ENCODE measurements around the gene MLLT11. TPM values are rescaled to one million over a fixed set of nuclear protein-coding genes. Genes with fewer than 3 reads are reported as not detected.
"Not testable (repeated sequence)": the region's sequence is repeated elsewhere in the genome, so short reads cannot be mapped to it uniquely, and the experiment has no call there.

The MLLT11 gene
- total RNA-seq, 2 donors from 2014 or later: 4.5 to 8.5 TPM

DNA sequence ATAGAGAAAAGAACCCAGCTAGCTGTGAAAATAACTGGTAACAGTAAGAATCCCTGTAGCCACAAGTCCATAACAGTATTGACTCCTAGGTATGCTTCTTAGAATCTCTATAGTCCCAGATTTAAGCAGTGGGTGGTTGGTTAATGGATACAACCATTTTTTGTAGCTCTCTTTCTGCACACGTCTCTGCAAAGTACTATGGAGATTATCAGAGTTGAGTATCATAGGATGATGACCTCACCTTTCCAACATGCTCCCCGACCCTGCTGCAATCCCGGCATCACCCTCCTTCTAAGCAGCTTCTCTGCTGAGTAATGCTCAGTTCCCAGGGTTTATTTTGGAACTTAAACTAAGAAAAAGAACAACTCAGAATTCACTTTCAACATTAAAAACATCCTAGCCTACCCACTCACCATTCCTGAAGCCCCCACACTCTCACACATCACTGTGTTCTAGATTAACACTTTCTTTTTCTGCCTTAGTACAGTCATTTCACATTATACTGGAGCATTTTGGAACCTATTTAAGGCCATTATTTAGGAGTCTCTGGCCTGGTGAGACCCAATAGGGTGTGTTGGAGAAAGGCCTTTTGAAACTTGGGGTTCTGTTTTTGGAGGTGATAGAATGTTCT lies 2.7 kb downstream of the MLLT11 start:
- DNase-seq (ENCODE audit: low spot score) (no peak), ATAC-seq (no peak)
- H3K9me3 Mint-ChIP-seq: no peaks in the 10 kb centered on the region
- no peaks in the 10 kb centered on the region for H3K27me3 Mint-ChIP-seq
- peaks cover 13% of the 10 kb centered on the region for H3K36me3 Mint-ChIP-seq
- H3K4me3 Mint-ChIP-seq: no peak overlapping the region
- H3K27ac Mint-ChIP-seq: no peak overlapping the region
- peaks cover 24 to 35% of the 10 kb centered on the region in 2 donors for H3K4me1 Mint-ChIP-seq (ENCODE audit: low read depth in 2 of 2)

DNA sequence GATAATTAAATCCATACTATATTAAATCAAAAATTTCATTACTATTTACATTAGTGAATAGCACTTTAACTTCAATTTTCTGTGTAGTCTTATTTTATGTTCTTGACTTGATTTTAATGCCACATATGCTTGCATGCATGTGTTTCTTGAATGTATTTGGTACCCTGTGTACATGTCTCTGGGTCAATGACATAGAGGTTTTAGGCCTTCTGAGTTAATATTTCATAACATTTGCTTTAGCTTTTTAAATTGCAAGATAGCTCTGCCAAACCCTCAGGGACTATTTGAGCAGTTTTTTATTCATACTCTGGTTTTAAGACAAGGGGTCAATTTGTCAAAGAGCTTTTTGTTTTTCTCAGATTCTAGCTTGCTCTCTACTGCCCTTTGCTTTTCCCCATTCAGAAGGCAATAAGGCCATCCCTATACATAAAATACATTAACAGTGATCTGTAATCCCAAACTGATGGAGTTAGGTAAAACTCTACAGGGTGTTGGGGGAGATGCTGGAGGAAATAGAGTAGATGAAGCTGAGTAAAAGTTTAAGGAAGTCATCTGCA lies 5.0 kb downstream of the MLLT11 start:
- H3K27ac Mint-ChIP-seq: peak overlapping the region in 1 of 2 donors; percentile 49
- no peaks in the 10 kb centered on the region for H3K9me3 Mint-ChIP-seq
- H3K36me3 Mint-ChIP-seq: no peaks in the 10 kb centered on the region
- peaks cover 19 to 31% of the 10 kb centered on the region in 2 donors for H3K4me1 Mint-ChIP-seq (ENCODE audit: low read depth in 2 of 2)
- H3K27me3 Mint-ChIP-seq: no peaks in the 10 kb centered on the region
- DNase-seq (ENCODE audit: low spot score) (no peak), ATAC-seq (no peak)
- no peak overlapping the region for H3K4me3 Mint-ChIP-seq

DNA sequence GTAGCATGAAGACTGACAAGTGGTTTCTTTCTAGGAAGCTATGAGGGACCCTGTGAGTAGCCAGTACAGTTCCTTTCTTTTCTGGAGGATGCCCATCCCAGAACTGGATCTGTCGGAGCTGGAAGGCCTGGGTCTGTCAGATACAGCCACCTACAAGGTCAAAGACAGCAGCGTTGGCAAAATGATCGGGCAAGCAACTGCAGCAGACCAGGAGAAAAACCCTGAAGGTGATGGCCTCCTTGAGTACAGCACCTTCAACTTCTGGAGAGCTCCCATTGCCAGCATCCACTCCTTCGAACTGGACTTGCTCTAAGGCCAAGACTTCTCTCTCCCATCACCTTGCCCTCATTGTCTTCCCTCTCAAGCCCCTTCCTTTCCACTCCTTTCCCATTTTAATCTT lies 7.0 kb downstream of the MLLT11 start:
- Mint-ChIP-seq H3K4me3 (no peak overlapping the region), H3K36me3 (no peaks in the 10 kb centered on the region), H3K27me3 (no peaks in the 10 kb centered on the region), H3K27ac (no peak overlapping the region), H3K9me3 (no peaks in the 10 kb centered on the region), H3K4me1 (ENCODE audit: low read depth in 2 of 2) (peaks cover 18 to 19% of the 10 kb centered on the region in 2 donors)
- ATAC-seq (no peak), DNase-seq (ENCODE audit: low spot score) (no peak)

DNA sequence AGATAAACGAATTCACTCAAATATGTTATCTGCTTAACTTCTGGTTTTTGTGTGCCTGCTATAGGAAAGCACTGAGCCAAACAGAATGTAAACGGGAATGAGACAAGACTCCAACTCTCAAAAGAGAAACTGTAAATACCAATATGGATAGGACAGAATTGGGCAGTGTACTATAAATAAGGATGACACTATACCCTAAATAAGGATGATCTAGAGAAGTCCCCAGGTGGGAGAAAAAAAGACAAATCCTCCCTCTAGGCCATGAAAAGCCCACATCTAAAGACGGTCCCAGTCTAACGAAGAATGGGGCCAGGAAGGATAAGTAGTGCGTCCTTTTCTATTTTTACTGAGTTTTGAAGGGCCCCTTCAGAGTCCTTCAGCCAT lies 8.9 kb downstream of the MLLT11 start:
- Mint-ChIP-seq H3K27ac (peak overlapping the region; percentile 99), H3K36me3 (no peaks in the 10 kb centered on the region), H3K4me1 (ENCODE audit: low read depth in 2 of 2) (peaks cover 14 to 19% of the 10 kb centered on the region in 2 donors), H3K4me3 (peak overlapping the region; percentile 98), H3K27me3 (no peaks in the 10 kb centered on the region), H3K9me3 (no peaks in the 10 kb centered on the region)
- no peak for DNase-seq (ENCODE audit: low spot score)
- ATAC-seq: no peak

DNA sequence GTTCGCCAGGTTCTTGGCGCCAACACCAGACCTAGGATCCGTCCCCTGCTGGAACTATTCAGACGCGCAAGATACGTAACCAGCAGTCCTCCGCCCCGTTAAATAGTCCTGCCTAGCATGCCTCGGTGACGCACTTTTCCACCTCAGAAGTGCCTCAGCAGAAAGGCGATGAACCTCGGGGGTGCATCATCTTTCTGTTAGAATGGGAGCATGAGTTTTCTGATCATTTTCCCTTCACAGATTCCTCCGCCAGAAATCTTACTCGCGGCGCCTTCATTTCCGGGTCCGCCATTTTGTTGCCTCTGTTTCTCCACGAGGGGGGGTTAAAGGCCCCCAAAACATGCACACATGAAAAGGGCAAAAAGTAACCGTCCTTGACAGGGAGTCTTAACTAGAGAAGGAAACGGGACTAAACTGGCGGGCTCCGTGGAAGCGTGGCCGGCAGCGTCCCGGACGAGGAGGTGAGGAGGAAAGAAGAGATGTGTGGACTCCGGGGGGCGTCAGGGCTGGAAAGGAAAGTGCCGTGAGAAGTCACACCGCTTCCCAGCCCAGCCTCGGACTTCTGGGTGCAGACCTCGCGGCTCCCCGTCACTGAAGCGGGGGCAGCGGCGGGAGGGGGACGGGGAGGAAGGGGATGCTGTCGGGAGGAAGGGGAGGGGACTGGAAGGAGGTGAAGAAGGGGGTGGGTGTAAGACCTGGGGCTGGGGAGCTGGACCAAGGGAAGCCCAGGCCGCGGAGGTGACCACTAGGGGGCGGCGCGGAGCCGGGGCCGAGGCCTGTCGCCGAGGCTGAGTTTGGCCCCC lies 10.5 kb downstream of the MLLT11 start, which contains the start of gene GABPB2:
TSS of gene GABPB2 (plus strand) at position 288 of the 803 bp plus-strand sequence. CDS start 17,429 bp downstream, outside the sequence.
- peak within 1 kb of the TSS; percentile 99 for H3K27ac Mint-ChIP-seq
- no peaks in the 10 kb centered on the region for H3K27me3 Mint-ChIP-seq
- H3K36me3 Mint-ChIP-seq: no peaks in the 10 kb centered on the region
- ATAC-seq (peak; percentile 95 to 97), DNase-seq (ENCODE audit: low spot score) (peak; percentile 92)
- H3K4me3 Mint-ChIP-seq: peak within 1 kb of the TSS; percentile 98
- H3K9me3 Mint-ChIP-seq: no peaks in the 10 kb centered on the region
- peaks cover 14 to 15% of the 10 kb centered on the region in 2 donors for H3K4me1 Mint-ChIP-seq (ENCODE audit: low read depth in 2 of 2)

DNA sequence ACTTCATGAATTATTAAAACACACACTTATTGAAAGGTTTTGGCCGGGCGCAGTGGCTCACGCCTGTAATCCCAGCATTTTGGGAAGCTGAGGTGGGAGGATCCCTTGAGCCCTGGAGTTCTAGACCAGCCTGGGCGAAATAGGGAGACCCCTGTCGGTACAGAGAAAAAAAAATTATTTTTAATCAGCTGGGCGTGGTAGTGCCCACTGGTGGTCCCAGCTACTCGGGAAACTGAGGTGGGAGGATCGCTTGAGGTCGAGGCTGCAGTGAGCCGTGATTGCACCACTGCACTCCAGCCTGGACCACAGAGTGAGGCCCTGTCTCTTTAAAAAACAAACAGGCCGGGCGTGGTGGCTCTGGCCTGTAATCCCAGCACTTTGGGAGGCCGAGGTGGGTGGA lies 12.0 kb downstream of the MLLT11 start:
- peaks cover 14 to 15% of the 10 kb centered on the region in 2 donors for H3K4me1 Mint-ChIP-seq (ENCODE audit: low read depth in 2 of 2)
- no peak for ATAC-seq
- peak overlapping the region; percentile 99 for H3K27ac Mint-ChIP-seq
- H3K9me3 Mint-ChIP-seq: no peaks in the 10 kb centered on the region
- peak overlapping the region; percentile 98 for H3K4me3 Mint-ChIP-seq
- no peaks in the 10 kb centered on the region for H3K27me3 Mint-ChIP-seq
- H3K36me3 Mint-ChIP-seq: no peaks in the 10 kb centered on the region
- no peak for DNase-seq (ENCODE audit: low spot score)

DNA sequence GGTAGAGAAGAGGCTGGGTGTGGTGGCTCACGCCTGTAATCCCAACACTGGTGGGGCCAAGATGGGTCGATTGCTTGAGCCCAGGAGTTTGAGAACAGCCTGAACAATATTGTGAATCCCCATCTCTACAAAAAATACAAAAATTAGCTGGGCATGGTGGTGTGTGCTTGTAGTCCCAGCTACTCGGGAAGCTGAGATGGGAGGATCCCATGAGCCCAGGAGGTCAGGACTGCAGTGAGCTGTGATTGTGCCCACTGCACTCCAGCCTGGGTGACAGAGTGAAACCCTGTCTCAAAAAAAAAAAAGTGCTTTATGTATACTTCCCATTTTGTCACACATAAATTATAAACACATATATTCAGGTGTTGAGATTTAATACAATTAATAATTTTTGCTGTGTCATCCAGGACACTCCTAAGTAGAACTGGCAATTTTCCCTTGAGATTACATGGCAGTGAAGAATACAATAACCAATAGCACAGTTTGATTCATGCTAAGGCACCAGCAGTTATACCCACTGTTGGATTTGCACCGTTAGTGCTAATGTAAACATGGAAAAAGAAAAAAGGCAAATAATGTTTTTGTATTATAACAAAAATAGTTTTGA lies 25.9 kb downstream of the MLLT11 start:
- ATAC-seq: no peak
- Mint-ChIP-seq H3K27me3 (no peaks in the 10 kb centered on the region), H3K27ac (no peak overlapping the region), H3K9me3 (no peaks in the 10 kb centered on the region), H3K4me3 (no peak overlapping the region), H3K4me1 (ENCODE audit: low read depth in 2 of 2) (no peaks in the 10 kb centered on the region), H3K36me3 (no peaks in the 10 kb centered on the region)
- DNase-seq (ENCODE audit: low spot score): no peak

DNA sequence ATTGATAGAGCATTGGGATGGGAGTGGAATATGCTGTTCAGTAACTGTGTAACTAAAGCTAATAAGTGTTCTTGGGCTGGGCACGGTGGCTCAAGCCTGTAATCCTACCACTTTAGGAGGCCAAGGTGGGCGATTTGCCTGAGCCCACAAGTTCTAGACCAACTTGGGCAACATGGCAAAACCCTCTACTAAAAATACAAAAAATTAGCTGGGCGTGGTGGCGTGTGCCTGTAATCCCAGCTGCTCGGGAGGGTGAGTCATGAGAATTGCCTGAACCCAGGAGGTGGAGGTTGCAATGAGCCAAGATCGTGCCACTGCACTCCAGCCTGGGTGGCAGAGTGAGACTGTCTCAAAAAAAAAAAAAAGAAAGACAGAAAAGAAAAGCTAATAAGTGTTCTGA lies 37.2 kb downstream of the MLLT11 start:
- not testable (repeated sequence) for H3K36me3 Mint-ChIP-seq; H3K27me3 Mint-ChIP-seq; ATAC-seq; H3K9me3 Mint-ChIP-seq; H3K4me3 Mint-ChIP-seq; DNase-seq (ENCODE audit: low spot score); H3K4me1 Mint-ChIP-seq (ENCODE audit: low read depth in 2 of 2)
- peak overlapping the region in 1 of 2 donors; percentile 6 for H3K27ac Mint-ChIP-seq

DNA sequence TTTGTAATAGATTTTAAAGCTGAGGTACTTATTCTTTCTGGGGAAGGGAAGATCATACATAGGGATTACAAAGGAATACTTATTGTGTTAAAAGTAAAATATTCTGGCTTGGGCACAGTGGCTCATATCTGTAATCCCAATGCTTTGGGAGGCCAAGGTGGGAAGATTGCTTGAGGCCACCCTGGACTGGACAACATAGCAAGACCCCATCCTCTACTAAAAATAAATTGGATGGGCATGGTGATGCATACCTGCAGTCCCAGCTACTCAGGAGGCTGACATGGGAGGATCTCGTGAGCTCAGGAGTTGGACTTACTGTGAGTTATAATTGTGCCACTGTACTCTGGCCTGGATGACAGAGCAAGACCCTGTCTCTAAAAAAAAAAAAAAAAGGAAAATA lies 37.9 kb downstream of the MLLT11 start:
- Mint-ChIP-seq H3K4me3 (no peak overlapping the region), H3K9me3 (no peaks in the 10 kb centered on the region), H3K27me3 (no peaks in the 10 kb centered on the region), H3K27ac (no peak overlapping the region), H3K4me1 (ENCODE audit: low read depth in 2 of 2) (no peaks in the 10 kb centered on the region), H3K36me3 (no peaks in the 10 kb centered on the region)
- DNase-seq (ENCODE audit: low spot score) (no peak), ATAC-seq (no peak)

DNA sequence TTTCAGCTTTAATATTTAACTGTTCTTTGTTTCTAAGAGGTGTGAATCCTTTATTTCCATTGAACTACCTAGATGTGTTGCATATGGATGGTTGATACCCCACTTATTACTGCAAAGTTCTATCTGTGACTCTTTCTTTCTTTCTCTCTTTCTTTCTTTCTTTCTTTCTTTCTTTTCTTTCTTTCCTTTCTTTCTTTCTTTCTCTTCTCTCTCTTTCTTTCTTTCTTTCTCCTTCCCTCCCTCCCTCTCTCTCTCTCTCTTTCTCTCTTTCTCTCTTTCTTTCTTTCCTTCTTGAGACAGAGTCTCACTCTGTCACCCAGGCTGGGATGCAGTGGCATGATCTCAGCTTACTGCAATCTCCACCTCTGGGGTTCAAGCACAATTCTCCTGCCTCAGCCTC lies 44.4 kb downstream of the MLLT11 start:
- no peaks in the 10 kb centered on the region for H3K9me3 Mint-ChIP-seq
- no peaks in the 10 kb centered on the region for H3K4me1 Mint-ChIP-seq (ENCODE audit: low read depth in 2 of 2)
- ATAC-seq (no peak), DNase-seq (ENCODE audit: low spot score) (no peak)
- no peak overlapping the region for H3K4me3 Mint-ChIP-seq
- peak overlapping the region in 1 of 2 donors; percentile 67 for H3K27ac Mint-ChIP-seq
- H3K36me3 Mint-ChIP-seq: no peaks in the 10 kb centered on the region
- H3K27me3 Mint-ChIP-seq: no peaks in the 10 kb centered on the region

DNA sequence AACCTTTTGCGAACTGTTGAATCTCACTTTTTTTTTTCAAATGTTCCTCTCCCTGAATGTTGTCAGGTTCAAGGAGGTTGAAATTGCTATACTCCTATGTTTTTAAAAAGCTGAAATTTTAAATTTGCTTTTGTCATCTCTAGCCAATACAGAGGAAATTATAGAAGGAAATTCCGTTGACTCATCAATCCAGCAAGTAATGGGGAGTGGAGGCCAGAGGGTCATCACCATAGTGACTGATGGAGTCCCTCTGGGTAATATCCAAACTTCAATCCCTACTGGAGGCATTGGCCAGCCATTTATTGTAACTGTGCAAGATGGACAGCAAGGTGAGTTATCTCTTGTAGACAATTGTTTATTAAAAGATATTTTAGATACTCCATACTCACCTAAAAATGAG lies 46.7 kb downstream of the MLLT11 start:
- no peaks in the 10 kb centered on the region for H3K36me3 Mint-ChIP-seq
- DNase-seq (ENCODE audit: low spot score) (no peak), ATAC-seq (no peak)
- no peaks in the 10 kb centered on the region for H3K9me3 Mint-ChIP-seq
- H3K4me3 Mint-ChIP-seq: no peak overlapping the region
- no peaks in the 10 kb centered on the region for H3K4me1 Mint-ChIP-seq (ENCODE audit: low read depth in 2 of 2)
- no peaks in the 10 kb centered on the region for H3K27me3 Mint-ChIP-seq
- H3K27ac Mint-ChIP-seq: no peak overlapping the region

DNA sequence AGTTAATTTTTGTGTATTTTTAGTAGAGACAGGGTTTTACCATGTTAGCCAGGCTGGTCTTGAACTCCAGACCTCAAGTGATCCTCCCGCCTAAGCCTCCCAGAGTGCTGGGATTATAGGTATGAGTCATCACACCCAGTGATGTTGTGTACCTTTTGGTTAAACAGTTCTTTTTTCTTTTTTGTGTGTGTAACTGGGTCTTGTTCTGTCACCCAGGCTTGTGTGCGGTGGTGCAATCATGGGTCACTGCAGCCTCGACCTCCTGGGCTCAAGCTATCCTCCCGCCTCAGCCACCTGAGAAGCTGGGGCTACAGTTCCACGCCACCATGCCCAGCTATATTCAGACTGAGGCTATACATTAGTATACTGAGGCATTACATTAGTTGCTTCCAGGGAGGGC lies 48.1 kb downstream of the MLLT11 start:
- Mint-ChIP-seq H3K4me1 (ENCODE audit: low read depth in 2 of 2) (no peaks in the 10 kb centered on the region), H3K27ac (no peak overlapping the region), H3K36me3 (no peaks in the 10 kb centered on the region), H3K27me3 (no peaks in the 10 kb centered on the region), H3K9me3 (no peaks in the 10 kb centered on the region), H3K4me3 (no peak overlapping the region)
- DNase-seq (ENCODE audit: low spot score): no peak
- no peak for ATAC-seq

DNA sequence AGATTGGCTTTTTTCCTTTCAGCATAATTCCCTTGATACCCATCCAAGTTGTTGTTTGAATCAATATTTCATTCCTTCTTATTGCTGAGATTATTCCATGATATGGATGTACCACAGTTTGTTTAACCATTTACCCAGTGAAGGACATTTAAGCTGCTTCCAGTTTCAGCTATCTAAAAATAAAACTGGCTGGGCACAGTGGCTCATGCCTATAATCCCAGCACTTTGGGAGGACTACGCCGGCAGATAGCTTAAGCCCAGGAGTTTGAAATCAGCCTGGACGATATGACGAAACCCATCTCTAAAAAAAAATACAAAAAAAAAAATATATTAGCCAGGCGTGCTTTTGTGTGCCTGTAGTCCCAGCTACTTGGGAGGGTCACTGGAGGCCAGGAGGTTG lies 53.7 kb downstream of the MLLT11 start:
- Mint-ChIP-seq H3K9me3 (no peaks in the 10 kb centered on the region), H3K4me1 (ENCODE audit: low read depth in 2 of 2) (no peaks in the 10 kb centered on the region), H3K4me3 (no peak overlapping the region), H3K36me3 (peaks cover 5% of the 10 kb centered on the region), H3K27ac (no peak overlapping the region), H3K27me3 (no peaks in the 10 kb centered on the region)
- DNase-seq (ENCODE audit: low spot score) (no peak), ATAC-seq (no peak)
